Brain pericyte (primary cell): ENCODE results near the gene CROCC2.
"Not testable (repeated sequence)": the region's sequence is repeated elsewhere in the genome, so short reads cannot be mapped to it uniquely, and the experiment has no call there.

Experiments
- DNase-seq: peaks from one replicate; pipeline ENCODE4 v3.0.0-alpha.2; 2012; ENCODE audit warnings: low read depth, low spot score

Gene CROCC2

DNA sequence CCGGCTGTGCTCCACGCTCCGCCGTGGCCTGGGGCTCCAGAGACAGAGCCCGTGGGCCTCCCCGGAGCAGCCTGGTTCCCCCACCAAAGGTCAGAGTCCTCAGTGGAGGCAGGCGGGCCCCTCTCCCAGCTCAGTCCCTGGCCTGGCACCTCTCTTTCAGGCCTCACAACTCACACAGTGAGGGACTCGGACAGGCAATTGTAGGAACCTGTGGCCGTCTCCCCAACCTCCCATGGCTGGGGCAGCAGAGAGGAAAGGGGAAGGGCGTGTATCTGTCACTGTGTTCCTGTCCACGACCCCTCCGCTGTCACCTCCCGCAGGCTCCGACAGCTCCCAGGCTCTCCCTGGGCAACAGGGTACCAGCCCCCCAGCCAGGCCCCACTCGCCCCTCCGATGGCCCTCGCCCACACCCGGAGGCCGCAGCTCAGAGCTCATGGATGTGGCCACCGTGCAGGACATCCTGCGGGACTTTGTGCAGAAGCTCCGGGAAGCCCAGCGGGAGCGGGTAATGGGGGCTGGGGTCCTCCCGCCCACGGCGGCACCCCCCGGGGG is 59.8 kb downstream of the CROCC2 start:
- DNase-seq, result no peak

DNA sequence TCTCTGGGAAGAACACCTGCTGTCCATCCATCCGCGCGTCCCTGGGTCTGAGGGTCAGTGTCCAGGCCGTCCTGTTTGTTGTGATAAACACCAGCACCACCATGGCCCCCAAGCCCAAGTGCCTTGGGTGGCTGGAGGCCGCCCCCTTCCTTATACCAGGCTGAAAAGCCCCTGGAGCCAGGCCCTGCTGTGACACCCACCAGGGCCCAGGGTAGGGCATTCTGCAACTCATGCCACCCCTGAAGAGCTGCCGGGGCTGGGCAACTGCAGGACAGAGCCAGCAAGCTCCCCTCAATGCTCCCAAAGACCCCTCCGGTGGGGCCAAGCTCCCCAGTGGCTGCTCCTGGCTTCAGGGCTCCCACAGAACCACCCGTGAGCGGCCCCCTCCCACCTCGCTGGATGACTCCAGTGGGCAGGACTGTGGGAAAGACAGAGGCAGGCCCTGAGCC is 60.3 kb downstream of the CROCC2 start:
- no peak for DNase-seq

DNA sequence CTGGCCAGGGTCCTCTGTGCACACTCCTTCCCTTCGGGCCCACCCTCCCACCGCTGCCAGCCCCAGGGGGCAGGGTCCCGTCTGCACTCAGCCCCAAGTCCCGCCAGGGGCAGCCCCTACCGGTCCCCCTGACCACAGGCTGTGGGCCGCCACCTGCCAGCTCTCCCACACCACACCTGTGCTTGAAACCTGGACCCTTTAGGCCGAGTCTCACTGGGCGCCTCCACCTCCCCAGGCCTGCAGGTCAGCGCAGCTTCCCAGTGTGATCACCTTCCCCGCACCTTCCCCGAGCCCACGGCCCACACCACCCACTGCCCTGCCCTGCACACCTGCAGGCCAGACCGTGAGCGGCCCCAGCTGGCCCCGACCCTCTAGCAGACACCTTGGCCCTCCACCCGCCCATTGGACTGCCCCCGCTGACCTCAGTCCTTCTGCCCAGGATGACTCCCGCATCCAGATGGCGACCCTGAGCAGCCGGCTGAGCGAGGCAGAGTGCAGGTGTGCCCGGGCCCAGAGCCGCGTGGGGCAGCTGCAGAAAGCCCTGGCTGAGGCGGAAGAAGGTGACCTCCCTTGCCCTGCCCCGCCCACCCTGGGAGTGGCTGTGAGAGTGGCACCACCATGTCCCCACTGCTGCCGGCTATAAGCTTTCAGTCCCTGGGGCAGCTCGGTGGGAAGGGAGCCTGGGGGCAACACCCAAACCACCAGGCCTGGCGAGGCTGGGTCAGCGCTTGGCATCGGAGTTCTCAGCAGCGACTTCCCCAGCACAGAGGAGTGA is 61.0 kb downstream of the CROCC2 start:
- no peak for DNase-seq

DNA sequence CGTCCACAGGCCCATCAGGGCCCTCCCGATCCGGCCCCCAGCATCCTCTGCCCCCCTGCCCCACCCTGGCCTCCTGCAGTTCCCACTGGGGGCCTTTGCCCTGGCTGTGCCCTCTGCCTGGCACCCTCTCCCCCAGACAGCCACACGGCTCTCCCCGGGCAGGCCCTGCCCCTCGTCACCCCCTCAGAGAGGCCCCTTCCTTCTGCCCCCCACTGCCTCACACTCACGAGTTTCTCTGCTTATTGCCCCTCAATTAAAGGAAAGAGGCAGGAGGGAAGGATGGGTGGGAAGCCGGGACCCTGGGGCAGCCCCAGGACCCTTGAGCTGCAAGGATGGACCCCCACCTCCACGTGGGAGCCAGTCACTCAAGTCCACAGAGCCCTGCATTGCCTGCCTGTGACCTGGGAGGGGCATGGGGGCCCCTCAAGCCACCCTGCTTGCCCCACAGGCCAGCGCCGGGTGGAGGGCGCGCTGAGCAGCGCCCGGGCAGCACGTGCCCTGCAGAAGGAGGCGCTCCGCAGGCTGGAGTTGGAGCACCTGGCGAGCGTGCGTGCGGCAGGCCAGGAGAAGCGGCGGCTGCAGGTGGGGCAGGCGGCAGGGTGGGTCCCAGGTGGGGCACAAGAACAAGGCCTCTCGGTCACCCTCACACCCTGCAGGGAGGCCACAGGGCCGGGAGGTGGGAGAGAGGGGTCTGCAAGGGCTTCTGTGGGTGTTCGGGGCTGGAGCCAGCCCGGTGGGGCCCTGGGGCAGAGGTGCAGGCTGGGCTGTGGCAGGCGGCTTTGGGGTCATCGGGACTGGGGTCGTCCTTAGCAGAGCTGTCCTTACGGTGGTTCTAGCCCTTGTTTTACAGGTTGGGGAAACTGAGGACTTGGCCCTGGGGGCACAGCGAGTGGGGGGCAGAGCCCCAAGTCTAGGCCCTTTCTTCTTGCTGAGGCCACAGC is 61.8 kb downstream of the CROCC2 start:
- no peak for DNase-seq

DNA sequence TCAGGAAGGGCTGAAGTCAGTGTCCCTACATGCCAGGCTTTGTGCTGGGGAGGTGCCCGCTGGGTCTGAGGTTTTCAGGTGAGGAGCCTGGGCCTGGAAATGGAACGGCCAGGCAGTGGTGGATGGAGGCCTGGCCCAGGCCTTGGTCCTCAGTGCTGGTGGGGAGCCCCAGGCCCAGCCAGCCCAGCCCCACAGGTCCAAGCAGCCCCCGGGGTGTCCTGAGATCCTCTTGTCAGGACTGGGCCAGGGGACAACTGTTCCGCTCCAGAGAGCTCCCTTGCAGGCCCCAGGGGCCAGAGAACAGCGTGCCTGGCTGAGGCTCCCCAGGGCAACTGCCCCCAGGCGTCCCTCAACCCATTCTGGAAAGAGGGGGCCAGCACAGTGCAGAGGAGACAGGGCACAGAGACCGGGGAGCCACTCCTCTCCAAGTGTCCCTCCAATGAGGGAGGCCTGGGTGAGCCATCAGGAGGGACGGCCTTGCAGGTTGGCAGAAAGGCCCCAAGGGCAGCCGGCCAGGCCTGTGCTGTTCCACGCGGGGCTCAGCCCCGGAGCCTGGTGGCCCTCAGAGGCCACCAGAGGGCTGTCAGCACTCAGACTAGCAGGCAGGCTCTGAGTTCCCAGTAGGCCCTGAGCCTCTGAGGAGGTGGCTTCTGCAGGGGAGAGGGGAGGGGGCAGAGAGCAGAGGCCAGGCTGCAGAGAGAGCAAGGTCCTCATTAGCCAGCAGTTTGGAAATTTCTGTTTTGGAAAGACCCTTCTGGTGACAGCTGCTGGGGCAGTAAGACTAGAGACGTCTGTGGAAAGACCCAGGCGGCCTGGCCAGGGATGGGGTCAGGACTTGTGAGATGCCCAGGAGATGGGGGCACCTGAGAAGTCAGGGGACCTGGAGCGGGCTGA is 62.8 kb downstream of the CROCC2 start:
- DNase-seq, result no peak

DNA sequence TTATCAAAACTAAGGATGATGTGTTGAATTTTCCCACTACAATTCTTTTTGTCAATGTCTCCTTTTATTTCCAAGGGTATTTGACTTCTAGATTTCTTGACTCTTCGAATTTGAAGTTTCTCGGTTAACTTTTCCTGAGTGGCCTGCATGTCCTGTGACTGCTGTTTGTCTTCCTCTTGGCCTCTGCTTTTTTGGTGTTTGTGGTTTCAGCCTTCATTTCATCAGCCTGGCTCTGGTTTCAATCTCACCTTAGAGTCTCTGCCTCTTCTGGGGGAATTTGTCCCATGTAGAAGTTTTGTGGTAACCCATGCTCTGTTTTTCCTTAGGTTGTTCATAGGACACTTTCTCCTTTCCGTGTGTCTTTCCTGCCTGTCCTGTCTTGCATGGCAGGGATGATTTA is 64.0 kb downstream of the CROCC2 start:
- DNase-seq, result no peak

DNA sequence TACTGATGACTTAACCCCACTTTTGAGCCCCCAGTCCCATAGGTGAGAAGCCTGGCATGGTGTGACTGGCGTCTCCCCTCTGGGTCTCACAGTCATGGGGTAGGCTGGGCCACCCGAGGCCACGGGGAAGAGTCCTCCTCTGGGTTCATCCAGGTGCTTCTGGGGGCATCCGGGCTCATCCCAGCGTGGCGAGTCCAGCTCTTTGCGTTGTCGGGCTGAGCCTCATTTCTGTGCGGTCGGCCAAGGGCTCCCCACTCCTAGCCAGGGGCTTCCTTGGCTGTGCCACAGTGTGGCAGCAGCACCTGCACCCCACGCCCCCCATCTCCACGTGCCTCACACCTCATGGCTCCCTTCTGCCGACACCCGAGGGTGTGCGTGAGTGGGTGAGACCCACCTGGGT is 64.7 kb downstream of the CROCC2 start:
- no peak for DNase-seq

DNA sequence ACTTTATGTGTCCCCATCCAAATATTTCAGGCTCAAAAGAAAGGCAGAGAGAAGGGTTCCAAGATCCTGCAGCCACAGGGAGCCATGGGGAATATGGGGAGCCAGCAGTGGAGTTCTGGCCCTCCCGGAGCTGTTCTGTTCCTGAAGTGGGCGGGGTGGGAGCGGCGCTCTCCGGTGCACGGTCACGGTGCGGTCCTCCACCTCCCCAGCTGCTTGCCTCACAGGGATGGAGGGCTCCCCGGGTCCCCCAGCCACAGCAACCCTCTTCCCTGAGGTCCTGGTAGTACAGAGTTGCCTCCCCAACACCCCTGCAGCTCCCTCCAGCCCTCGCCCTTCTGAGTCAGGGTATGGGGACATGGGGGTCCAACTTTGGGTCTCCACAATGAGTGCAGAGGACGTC is 66.1 kb downstream of the CROCC2 start:
- no peak for DNase-seq

DNA sequence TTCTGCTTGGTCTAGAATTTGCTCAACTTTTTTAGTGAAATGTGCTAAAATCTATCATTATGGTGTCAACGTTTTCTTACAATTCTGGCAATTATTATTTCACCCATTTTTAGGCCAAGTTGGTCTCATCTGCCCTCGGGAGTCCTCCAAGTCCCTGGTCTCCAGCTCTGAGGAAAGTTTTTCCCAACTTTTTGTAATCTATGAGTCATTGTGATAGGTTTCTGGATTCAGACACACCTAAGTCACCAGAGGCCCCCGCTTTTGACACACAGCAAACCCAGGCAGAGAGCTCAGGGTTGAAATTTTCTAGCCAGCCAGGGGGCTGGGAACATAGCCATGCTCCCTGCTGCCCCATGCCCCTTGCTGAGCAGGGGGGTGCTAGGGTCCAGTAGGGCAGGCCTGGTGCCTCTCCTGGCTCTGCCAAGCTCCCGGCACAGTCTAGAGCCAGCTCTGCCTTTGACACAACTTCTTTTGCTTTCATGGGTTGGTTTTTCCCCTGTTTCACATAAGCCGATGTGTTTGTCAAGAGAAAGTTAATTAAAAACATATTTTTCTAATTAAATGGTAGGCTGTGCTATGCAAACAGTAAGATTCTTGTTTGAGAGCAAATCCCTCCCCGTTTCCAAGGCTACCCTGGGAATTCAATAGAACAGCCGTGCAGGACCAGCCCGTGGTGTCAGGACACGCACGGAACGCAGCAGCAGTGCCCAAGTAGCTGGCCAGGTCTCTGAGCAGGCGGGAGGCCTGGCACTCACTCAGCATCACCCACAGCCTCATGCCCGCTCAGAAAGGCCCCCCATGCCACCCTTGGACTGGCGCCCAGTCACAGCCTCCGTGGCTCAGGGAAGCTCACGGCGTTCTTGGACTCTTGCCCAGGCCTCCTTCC is 66.7 kb downstream of the CROCC2 start:
- DNase-seq, result no peak

DNA sequence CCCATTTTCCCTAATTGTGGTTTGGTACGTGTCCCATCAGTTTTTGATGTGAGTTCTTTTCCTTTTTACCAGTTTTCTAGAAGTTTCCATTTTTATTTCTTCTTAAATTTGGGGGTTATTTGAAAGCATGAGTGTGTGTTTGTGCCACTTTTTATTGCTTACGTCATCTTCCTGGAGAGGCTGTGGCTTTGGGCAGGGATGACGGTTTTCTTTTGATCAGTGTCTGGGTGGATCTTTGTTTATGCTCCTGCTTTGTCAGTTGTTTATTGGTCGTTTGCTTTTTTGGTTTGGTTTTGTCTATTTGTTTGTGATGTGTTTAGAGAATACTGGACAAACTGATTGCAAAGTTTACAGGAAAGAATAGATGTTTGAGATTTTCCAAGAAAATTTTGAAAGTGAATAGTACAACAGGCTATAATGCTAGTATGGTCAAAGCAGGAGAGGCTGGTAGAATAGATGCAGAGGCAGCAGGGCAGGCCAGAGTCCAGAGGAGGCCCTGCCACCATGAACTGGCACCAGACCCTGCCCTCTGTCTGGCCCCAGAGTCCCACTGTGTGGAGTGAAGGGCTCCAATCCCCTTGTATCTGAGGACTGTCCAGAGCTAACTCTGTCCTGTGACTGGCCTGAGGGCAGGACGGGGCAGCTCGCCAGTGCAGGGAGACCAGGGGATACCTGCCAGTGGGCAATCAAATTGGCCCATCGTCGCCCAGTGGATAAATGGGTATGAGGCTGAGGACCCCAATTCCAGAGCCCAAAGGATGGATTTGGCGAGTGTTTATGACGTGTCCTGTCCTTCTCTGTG is 68.8 kb downstream of the CROCC2 start:
- no peak for DNase-seq

DNA sequence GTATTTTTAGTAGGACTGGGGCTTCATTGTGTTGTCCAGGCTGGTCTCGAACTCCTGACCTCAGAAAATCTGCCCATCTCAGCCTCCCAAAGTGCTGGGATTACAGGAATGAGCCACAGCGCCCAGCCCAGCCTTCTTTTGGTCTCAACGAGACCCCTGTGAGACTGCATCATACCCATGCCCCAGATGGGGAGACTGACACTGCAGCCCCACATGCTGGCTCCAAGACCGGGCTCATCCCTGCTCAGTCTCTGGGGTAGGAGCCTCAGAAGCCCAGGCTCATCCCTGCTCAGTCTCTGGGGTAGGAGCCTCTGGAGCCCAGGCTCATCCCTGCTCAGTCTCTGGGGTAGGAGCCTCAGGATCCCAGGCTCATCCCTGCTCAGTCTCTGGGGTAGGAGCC is 69.8 kb downstream of the CROCC2 start:
- DNase-seq, result not testable (repeated sequence)

DNA sequence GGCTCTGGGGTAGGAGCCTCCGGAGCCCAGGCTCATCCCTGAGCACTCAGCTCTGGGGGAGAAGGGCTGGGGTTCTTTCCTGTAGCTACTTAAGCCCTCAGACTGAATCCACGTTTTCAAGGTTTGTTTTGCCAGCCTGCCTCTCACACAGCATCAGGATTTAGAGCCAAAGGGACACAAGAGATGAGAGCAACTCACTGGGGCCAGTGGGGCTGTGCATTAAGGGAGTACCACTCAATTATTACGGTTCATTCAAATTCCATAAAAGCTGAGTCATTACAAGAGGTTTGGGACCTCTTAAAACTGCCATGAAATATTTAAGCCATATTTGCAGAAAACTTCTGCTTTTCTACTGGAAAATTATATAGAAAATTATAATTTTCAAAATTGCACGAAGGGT is 75.1 kb downstream of the CROCC2 start:
- DNase-seq, result no peak

DNA sequence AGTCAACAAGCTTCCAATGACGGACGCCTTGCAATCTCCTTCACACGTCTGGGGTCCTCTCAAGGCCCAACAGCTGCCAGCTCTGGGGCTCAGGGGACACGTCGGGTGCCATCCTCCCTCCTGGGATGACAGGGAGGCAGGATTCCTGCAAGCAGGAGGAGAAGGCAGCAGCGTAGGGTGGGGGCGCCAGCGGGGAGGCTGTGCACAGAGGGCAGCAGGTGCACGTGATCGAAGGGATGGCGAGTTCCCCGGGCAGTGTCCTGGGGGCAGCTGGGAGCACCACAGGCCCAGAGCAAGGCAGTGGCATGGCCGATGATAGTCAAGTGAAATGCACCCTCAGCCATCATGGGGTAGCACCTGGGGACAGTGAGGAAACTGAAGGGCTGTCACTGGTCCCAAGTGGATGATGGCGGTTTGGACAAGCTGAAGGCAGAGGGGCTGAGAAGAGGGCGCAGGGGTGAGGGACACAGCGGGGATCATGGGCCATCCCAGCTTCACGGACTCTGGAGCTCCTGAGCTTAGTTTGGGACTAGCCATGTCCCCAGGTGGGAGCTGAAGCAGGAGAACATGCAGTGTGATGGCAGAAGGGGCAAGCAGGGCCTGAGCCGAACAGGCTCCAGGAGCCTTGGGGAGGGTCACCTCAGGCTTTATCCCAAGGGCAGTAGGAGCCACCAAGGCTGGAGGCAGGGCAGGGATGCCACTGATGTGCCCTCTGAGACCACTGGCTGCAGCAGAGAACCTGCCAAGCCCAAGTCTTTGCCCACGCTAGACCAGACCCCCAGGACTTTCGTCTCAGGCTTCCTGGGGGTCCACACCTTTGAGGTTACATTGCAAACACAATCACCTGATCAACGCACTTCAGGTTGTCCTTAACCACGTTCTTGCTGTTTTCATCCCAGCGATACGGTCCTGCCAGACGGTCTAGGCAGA is 76.0 kb downstream of the CROCC2 start:
- no peak for DNase-seq

DNA sequence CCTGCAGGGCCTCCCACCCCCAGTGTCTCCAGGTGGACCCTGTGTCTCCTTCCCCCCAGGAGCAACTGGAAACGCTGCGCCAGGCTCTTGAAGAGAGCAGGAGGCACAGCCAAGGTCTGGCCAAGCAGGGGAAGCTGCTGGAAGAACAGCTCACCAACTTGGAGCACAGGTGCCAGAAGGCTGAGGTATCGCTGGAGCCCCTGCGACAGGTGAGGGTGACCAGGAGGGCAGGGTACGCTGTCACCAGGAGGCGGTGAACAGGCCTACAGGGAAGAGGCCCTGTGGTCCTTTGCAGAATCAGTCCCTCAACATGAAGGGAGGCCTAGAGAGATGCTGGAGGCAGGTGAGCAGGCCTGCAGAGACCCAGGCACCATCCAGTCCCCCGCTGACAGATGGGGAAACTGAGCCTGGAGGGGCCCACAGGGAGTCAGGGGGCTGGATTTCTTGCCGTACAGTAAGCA is 76.7 kb downstream of the CROCC2 start:
- no peak for DNase-seq

DNA sequence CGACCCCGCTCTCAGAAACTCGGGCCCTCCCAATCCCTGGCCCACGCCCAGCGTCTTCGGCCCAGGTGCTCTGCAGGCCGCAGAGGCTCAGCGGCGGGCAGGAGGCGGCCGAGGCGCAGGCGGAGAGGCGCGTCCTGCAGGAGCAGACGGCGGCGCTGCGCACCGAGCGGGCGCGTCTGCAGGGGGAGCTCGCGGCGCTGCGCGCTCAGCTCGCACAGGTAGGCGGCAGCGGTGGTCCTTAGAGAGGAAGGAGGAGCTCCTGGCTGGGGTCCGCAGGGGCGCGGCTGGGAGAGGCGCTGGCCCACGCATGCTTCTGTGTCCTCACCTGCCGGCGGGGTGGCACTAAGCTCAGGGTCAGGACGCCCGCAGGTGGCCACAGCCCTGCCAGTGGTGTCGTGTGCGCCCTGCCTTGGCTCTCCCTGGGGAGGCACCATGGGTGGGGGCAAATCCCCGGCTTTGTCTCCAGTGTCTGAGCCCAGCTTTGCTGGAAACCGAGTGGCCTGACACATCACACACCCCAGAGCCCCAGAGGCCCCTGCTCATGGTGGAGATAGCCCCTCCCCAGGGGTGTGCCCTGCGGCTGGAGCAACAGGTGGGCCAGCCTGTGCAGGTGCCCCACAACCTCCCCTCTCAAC is 77.3 kb downstream of the CROCC2 start:
- DNase-seq, result no peak

DNA sequence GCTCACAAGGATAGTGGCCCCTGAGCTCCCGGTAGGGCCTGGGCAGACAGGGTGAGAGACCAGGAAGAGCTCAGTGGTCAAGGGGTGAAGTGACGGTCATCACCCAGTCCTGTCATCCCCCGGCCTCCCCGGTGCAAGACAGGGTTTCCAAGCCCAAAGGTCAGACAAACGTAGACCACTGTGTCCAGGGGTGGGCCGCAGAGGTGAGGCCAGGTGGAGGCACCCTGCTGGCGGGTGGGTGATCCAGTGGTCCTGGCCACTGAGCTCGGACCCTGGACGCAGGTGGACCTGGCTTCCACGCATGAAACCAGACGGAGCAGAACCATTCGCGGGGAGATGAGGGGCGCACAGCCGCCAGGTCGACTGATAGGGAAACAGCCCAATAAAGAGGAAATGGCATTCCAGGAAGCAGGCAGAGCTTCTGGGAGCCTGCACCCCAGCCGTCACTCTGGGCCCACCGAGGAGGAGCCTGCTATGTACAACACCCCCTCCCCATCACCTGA is 77.9 kb downstream of the CROCC2 start:
- DNase-seq, result no peak

DNA sequence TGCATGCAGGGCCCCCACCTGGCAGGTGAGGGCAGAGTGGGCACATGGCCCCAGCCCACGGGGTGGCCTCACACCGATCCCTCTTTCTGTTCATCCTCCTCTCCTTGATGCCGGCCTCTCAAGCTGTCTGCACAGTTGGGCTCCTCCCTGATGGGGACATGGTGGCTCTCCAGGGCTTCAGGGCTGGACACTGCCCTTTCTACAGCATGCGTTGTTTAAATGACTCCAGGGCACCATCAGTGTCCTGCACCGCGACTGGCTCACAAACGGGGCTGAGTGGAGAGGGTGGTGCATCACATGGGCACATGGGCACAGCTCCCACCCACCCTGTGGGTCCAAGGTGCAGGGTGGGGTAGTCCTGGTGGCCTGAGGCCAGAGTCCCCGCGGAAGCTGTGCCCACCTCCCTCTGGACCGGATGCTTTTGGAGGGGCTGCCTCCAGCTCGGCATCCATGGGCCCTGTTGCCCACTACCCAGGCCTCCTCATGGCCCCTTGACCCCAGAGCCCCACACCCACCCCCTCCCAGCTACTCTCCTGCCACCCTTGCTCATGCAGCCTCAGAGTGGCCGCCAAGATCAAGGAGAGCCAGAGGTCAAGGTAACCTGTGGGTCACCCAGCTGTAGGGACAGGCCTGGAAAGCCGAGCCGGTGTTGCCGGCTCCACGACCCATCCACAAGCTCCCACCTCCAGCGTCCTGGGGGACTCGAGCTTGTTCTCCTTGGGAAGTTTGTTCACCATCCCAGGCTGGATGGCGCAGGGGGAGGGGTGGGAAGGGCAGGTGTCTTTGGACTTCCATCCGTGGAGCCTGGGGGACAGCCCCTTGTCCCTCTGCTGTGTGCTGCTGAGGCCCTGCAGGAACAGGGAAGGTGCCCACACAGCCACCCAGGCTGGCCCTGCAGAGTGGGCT is 80.0 kb downstream of the CROCC2 start:
- DNase-seq, result no peak
